ENCODE data around the gene OR2T29.
"Not testable (repeated sequence)": the region's sequence is repeated elsewhere in the genome, so short reads cannot be mapped to it uniquely, and the experiment has no call there.

OR2T29 gene, protein sequence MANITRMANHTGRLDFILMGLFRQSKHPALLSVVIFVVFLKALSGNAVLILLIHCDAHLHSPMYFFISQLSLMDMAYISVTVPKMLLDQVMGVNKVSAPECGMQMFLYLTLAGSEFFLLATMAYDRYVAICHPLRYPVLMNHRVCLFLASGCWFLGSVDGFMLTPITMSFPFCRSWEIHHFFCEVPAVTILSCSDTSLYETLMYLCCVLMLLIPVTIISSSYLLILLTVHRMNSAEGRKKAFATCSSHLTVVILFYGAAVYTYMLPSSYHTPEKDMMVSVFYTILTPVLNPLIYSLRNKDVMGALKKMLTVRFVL

DNA sequence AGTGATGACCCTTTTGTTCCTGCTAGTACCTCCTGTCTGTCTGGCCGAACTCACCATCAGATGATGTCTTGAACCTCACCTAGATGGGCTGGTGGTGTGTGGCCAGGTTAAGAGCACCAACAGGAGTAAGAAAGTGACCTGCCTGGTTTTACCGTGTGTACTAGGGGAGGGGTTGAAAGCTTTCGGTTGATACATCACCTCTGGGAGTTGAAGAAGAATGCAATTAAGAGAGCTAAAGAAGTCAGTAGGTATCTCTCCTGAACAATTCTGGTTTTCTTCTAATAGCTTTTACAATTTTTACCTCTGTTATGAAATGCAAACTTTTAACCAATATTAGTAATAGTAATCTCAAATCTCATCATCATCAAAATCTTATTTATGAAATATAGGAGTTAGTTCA, at the start of gene OR2T29:
TSS of gene OR2T29 (minus strand) at position 101 of the 400 bp plus-strand sequence. CDS start 3,281 bp downstream, outside the sequence.
- not testable (repeated sequence) for DNase-seq (ENCODE audit: low read depth)

DNA sequence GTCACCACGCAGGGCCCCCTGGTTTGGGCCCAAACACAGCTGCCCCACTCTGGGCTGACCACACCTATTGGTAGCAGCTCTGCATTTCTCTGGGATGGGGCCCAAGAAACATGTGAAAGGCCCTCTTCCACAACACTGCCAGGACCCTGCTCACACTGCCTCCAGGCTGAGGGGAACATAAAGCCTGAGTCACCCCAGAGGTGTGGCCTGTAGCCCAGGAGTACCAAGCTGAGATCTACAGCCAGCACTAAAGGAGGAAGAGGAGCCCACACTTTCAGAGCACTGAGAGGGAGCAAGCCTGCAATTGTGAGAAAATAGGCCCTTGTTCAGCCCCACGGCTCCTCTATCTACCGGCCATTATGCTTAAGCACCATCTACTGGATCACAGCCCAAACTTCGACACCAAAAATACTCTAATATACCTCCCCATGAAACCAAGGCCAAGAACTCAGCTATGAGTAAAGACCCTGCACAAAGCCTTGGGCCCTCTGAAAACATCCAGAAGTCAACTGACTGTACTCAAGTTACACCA, 49.4 kb upstream of the OR2T29 start:
- no peak for DNase-seq (ENCODE audit: low read depth)

DNA sequence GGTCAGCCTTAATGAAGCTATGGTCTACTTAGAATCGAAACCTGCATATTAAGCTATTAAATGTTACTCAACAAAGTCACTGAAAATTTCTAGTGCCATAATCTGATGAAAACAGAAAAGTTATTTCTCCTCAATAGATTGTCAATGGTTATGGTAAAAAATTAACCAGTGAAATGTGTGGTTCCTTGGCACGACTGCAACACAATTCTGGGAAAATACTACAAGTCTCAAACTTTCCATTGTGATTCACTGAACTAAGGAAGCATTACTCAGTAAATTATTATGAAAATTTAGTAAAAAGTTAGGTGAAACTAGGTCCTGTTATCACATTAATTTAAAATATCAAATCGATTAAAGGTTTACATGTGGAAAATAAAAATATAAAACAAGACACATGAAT, 47.7 kb upstream of the OR2T29 start:
- DNase-seq (ENCODE audit: low read depth), result no peak

DNA sequence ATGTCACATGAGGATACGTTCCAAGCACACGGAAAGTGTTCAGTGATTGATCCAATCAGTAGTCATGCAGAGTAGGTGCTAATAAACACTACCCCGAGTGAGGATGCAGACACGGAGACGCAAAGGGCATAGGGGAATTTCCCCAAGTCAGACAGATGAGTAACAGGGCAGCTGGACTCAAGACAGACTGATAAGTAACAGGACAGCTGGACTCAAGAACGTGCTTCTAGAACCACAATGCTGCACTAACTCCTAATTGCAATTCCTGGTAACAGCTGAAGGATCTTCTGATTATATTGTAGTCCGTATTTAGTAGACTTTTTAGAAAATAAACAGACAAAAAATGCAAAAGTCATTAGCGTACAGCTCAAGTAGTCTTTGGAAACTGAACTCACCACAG, 36.8 kb upstream of the OR2T29 start:
- DNase-seq (ENCODE audit: low read depth), result no peak

DNA sequence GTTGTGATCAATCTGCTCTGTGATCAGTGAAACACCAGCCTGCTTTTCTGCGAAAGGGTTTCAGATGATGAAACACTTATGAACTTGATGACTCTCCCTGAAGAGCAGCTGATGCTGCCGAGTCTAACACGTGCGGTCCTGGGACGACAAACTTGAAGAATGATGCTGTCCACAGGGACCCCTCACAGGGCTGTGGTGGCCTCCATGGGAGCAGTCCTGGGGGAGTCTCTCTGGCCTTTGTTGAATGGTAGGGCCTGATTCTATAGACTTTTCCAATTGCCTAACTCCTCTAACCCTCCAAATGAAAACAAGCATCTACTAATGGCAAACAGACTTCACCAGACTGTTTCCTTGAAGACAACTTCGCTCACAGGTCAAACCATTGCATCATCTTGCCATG, 35.0 kb upstream of the OR2T29 start, which contains the start of gene OR2T10:
TSS of gene OR2T10 (minus strand) at position 112 of the 400 bp plus-strand sequence. CDS start 3,932 bp downstream, outside the sequence.
- no peak for DNase-seq (ENCODE audit: low read depth)

DNA sequence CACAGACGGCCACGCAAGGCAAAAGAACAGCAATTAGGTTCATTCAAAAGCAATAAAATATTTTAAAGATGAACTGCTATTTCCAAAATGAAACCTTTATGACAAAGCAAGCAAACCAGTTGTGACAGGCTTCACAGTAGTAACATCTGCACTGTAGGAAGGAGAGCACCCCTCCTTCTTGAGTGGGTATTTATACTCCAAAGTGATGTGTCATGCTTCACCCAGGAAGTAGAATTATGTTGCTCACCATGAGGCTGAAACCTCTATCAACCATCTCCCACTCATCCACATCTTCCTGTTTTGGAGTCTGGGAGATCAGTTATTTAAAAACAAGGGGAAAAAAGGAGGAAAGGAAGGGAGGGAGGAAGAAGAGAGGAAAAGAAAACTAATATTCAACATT, 34.0 kb upstream of the OR2T29 start:
- no peak for DNase-seq (ENCODE audit: low read depth)

DNA sequence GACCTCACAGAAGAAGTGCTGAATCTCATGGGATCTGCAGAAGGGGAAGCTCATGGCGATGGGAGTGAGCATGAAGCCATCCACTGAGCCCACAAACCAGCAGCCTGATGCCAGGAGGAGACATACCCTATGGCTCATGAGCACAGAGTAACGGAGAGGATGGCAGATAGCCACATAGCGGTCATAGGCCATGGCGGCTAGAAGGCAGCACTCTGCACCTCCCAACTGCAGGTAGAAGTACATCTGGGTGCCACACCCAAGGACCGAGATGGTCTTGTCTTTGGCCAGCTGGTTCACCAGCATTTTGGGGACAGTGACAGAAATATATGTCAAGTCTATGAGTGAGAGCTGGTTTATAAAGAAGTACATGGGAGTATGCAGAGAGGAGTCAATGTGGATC, 30.7 kb upstream of the OR2T29 start:
- DNase-seq (ENCODE audit: low read depth), result no peak

DNA sequence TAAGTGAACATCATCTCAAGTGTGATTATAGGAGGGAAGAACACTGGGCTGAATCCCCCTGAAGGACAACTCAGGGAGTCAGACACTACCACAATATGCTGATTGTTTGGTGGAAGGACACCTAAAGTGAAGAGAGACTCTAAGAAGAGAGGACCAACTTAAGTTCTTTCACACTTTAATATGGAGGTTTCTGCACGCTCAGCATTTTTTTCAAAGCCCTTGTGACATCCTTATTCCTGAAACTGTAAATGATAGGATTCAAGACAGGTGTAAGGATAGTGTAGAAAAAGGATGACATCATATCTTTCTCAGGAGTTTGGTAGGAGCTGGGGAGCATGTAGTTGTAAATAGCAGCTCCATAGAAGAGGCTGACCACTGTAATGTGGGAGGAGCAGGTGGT, 30.1 kb upstream of the OR2T29 start:
- DNase-seq (ENCODE audit: low read depth), result no peak

DNA sequence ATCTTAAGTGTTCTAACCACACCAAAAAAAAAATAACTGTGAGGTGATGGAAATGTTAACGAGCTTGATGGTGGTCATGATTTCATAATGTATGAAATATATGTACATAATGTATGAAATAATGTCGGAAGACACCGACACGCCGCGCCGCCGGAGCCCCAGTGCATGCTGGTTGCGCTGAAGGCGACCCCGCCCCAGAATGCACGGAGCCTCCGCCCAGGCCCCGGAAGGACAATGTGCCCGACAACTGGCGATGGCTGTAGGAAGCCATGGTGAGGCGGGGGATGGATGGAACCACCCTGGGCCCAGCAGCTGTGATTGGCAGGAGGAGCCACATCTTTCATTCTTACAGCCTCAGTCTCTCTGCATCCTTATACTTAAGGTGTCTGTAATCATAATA, 27.5 kb upstream of the OR2T29 start:
- no peak for DNase-seq (ENCODE audit: low read depth)

DNA sequence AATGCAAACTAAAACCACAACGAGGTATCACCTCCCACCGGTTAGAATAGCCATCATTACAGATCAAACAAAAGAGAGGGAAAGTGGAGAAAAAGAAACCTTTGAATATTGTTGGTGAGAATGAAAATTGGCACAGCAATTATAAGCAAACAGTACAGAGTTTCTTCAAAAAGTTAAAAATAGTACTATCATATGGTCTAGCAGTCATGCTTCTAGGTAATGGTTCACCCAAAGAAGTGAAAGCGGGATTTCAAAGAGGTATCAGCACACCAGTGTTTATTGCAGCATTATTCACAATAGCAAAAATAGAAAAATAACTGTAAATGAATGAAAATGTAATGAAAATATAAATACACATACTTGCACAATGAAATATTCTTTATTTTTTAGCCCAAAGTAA, 26.8 kb upstream of the OR2T29 start:
- DNase-seq (ENCODE audit: low read depth), result no peak

DNA sequence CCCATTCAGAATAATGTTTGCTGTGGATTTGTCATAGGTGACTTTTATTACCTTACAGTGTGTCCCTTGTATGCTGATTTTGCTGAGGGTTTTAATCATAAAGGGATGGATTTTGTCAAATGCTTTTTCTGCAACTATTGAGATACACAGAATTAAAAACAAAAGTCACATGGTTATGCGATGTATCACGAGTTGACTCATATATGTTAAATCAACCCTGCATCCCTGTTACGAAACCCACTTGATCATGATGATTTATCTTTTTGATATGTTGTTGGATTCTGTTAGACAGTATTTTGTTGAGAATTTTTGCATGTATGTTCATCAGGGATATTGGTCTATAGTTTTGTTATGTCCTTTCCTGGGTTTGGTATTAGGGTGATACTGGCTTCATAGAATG, 22.7 kb upstream of the OR2T29 start:
- no peak for DNase-seq (ENCODE audit: low read depth)

DNA sequence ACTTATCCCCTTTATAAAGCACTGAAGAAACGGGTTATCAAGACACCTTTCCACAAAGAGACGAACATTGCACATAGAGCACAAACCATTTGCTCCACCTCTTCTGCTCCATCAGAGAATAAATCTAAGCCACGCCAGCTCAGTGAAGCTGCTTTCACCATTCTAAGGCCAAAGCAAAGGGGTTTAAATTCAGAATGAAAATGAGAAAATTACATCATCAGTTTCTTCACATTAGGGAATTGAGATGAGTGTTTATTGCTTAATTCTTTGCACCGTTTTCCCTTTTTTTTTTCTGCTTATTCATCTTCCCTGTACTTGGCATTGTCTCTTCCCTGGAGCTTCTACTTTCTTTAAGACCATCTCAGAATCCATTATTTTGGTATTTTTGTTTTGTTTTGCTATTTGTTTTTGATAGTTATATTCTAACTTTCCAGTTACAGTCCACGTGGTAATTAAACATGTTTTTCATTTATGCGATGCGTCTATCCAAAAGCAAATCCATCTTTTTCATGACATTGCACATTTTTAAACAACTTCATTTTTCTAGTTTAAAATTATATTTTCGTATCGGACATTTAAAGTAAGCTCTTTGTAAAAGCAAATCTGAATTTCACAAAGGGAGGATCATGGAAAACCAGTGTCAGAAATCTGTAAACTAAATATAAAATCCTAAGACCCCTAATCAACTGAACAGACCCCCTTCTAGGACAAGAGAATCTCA, 13.8 kb upstream of the OR2T29 start:
- no peak for DNase-seq (ENCODE audit: low read depth)

DNA sequence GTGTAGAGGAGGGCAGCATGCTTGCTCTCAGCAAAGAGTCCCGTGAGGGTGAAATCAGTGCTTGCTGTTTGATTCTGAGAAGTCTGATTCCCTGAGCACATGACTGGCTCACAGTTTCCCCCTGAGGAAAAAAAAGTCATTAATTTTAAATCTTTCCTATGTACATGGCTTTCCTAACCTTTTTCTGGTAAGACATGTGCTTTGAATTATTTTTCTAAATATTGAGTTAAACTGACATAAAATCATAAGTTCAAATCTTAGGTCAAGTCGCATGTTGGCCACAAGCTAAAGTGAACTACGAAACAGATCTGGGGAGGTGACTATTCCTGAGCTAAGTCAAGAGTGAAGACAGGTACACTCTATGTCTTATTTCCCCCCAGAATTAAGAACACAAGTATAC, 12.1 kb upstream of the OR2T29 start, which contains the start of gene OR2T34:
TSS of gene OR2T34 (minus strand) at position 101 of the 400 bp plus-strand sequence. CDS start at position 101, 0 bp downstream.
- DNase-seq (ENCODE audit: low read depth), result not testable (repeated sequence)

DNA sequence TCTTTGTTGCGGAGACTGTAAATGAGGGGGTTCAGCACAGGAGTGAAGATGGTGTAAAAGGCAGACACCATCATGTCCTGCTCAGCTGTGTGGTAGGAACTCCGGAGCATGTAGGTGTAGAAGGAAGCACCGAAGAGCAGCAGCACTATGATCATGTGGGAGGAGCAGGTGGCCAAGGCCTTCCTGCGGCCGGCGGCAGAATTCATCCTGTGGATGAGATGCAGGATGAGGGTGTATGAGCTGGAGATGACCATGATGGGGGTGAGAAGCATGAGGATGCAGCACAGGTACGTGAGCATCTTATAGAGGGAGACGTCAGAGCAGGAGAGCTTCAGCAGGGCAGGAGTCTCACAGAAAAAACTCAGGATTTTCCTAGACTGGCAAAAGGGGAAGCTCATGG, 11.3 kb upstream of the OR2T29 start:
- not testable (repeated sequence) for DNase-seq (ENCODE audit: low read depth)

DNA sequence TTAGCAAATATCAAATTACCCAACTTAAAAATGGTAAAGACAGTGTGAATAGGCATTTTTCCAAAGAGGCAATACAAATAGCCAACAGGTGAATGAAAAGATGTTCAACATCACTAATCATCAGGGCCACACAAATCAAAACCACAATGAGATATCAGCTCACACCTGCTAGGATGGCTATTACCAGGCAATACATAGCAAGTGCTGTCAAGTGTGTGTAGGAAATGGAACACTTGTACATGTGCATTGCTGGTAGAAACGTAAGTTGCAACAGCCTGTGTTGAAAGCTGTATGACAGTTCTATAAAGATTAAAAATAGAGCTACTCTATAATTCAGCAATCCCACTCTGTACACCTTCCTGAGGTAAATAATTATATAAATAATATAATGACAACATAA, 9.5 kb upstream of the OR2T29 start:
- not testable (repeated sequence) for DNase-seq (ENCODE audit: low read depth)

DNA sequence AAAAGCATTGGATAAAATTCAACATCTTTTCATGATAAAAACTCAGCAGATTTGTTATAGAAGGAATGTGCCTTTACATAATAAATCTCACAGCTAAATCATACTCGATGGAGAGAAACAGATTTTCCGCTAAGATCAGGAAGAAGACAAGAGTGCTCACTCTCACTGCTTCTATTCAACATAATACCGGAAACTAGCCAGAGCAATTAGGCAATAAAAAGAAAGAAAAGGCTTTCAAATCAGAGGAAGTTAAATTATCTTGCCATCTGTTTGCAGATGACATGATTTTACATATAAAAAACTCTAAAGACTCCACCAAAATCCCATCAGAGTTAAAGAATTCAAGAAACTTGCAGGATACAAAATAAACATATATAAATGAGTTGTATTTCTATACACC, 8.2 kb upstream of the OR2T29 start:
- not testable (repeated sequence) for DNase-seq (ENCODE audit: low read depth)

DNA sequence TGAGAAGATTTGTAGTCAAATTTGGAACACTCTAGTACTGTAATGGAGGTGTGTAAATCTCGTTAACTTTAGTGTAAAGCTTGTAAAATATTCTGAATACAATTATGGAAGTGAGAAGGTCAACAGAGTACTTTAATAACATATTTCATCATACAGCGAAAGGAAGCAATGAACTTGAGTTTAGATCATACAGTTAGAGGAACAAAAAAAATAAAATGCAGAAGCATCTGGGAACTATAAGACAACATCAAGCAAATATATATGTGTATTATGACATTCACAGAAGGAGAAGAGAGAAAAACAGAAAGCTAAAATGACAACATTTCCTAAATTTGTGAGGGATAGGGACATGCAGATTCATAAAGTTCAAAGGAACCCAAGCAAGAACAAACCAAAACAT, 6.5 kb upstream of the OR2T29 start:
- DNase-seq (ENCODE audit: low read depth), result not testable (repeated sequence)

DNA sequence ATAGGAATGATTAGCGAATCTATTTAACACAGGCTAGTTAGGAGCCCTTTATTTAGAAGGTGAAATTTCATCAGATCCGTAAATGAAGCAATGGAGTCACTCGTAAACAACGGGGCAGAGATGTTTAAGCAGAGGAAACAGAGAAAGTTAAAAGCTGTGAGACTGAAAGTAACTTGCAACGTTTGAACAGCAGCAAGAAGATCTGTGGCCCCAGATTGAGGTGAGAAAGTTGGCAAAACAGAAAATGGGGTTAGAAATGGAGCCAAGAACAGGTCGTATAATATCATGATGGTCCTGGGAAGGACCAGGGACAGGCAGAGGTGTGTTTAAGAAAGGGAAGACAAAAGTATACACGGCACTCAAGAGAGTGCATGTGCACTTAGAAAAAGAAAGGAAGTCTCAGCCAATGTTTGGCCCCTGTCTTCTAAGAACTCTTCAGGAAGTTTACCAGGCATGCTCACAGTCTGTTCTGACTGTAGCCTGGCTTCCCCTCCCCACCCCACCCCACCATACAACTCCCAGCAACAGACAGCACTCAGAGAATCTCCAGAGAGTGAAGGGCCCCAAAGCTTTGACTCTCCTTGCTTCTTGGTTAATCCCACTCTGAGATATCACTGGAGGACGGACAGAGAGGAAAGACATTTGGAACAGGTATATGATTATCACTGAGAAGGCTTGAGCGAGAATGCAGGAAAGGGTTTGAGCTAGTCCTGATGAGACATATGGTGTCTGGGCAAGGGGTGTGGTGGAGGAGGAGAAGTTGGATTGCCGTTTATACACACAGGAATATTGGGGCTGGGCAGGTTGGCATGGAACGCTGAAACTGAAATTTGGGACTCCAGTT, 3.2 kb upstream of the OR2T29 start:
- DNase-seq (ENCODE audit: low read depth), result not testable (repeated sequence)

DNA sequence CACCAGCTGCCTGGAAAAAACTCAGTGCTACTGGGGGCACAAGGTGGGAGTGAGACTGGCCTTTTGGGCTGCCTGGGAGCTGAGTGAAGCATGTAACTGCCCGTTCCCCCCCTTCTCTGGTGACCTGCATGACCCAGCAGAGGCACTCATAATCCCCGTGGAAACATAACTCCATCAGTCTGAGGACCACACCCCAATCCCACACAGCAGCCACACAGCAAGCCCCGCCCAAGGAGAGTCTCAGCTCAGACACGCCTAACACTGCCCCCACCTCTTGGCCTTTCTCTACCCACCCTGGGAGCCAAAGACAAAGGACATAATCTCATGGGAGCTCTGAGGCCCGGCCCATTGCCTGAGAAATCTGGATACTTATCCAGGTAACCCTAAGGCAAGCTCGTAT, 11.5 kb downstream of the OR2T29 start:
- DNase-seq (ENCODE audit: low read depth), result not testable (repeated sequence)

DNA sequence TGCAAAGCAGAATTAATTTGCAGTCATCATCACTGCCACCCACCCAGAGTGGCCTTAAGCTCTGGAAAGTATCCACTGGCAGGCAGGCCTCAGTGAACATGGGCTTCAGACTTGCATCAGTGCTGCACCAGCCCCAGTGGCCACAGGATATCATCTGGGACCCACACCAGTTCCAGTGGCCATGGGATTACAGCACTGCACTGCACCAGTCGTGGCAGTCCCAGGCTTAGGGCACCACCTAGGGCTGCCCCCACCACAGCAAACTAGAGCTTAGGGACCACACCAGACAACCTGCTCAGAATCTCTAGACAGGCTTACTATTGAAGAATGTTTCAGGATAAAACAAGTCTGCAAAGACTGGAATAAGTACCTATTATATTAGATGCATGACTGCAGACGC, 15.2 kb downstream of the OR2T29 start:
- not testable (repeated sequence) for DNase-seq (ENCODE audit: low read depth)

DNA sequence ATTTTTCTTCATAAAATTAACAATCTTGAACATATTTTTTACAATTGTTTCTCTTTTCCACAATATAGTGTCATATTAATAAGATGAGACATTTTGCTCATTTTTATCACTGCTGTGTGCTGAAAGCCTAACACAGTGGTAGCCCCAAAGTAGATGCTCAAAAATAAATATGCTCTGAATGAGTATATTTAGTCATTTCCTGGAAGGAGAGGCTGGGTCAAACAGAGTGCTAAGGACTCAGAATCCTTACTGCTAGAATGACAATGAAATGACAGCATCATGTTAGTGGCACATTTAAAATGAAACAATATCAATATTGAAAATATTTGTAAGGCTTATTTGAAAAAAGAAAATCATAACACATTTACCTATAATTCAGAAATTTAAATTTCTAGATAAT, 25.1 kb downstream of the OR2T29 start:
- not testable (repeated sequence) for DNase-seq (ENCODE audit: low read depth)

DNA sequence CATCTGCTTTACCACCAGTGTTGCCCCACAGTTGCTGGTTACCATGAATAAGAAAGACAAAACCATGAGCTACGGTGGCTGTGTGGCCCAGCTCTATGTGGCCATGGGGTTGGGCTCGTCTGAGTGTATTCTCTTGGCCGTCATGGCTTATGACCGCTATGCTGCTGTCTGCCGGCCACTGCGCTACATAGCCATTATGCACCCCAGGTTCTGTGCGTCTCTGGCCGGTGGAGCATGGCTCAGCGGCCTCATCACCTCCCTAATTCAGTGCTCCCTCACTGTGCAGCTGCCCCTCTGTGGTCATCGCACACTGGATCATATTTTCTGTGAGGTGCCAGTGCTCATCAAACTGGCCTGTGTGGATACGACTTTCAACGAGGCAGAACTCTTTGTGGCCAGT, 40.7 kb downstream of the OR2T29 start:
- DNase-seq (ENCODE audit: low read depth), result no peak

Data from GM04503 (cell line).